Cardiac muscle cell (in vitro differentiated cells and primary cell): ENCODE results near the gene UBE2H. TPM values are rescaled to one million over a fixed set of nuclear protein-coding genes. Genes with fewer than 3 reads are reported as not detected.

Experiments
- DNase-seq, 2 donors: peaks; one replicate each; pipeline versions ENCODE4 v3.0.0 to v3.0.0-alpha.2; 2010 to 2017; ENCODE audit warnings: low read depth in 1 of 2, low spot score in 1 of 2
- H3K27ac ChIP-seq: fragments of 200-600 bp; sonication (generic); 2 replicates; pipeline ENCODE4 v1.5.1; 2016
- H3K27me3 ChIP-seq: fragments of 200-600 bp; sonication (generic); 2 replicates; pipeline ENCODE4 v1.6.0; 2016; ENCODE audit warnings: control low read depth
- H3K36me3 ChIP-seq: fragments of 200-600 bp; sonication (generic); 2 replicates; pipeline ENCODE4 v1.5.1; 2016; ENCODE audit warnings: control low read depth
- H3K4me1 ChIP-seq: fragments of 200-600 bp; sonication (generic); 2 replicates; pipeline ENCODE4 v1.8.1; 2017; ENCODE audit warnings: low read depth, mild to moderate bottlenecking, mixed run types
- H3K4me3 ChIP-seq: fragments of 200-600 bp; sonication (generic); 2 replicates; pipeline ENCODE4 v1.5.1; 2016; ENCODE audit warnings: mild to moderate bottlenecking
- H3K9me3 ChIP-seq: fragments of 200-600 bp; sonication (generic); 2 replicates; pipeline ENCODE4 v1.5.1; 2017; ENCODE audit warnings: low read depth, mild to moderate bottlenecking, control low read depth
- CTCF ChIP-seq: IDR thresholded peaks from 2 replicates; pipeline ENCODE4 v1.5.1; 2012; ENCODE audit warnings: low read depth, mild to moderate bottlenecking, low read length
- polyA plus RNA-seq: library from polyadenylated mRNA; unstranded; fragments of >200 nt; fragmentation: Nextera tagmentation; extraction: Ambion mirVana; gene quantifications from 2 replicates; pipeline ENCODE4 v1.2.1, GENCODE V29; 2016
- total RNA-seq: library from RNA; depleted of rRNA; stranded (reverse); fragments of >200 nt; gene quantifications from 2 replicates; pipeline ENCODE4 v1.2.3, GENCODE V29; 2016

The UBE2H gene
- total and polyA plus RNA-seq, 2 experiments from 2014 or later = 140 to 409 TPM

- no peaks in the 10 kb centered on the region for H3K27me3 ChIP-seq
- H3K9me3 ChIP-seq = no peaks in the 10 kb centered on the region
- TF ChIP-seq CTCF = no peak
- H3K4me3 ChIP-seq = peak overlapping the region; percentile 84
- peak; percentile 28 to 33 for DNase-seq
- peak overlapping the region; percentile 94 for H3K27ac ChIP-seq
- peaks cover 5% of the 10 kb centered on the region for H3K4me1 ChIP-seq
- no peaks in the 10 kb centered on the region for H3K36me3 ChIP-seq
Measured at GRCh38 chr7:129952086-129952652, 591 bp downstream of the UBE2H start.

GRCh38 chr7:129951226-129952085, 1.3 kb downstream of the UBE2H start:
- H3K27ac ChIP-seq = peak overlapping the region; percentile 94
- no peaks in the 10 kb centered on the region for H3K27me3 ChIP-seq
- peak overlapping the region; percentile 84 for H3K4me3 ChIP-seq
- no peaks in the 10 kb centered on the region for H3K9me3 ChIP-seq
- H3K4me1 ChIP-seq = peaks cover 5% of the 10 kb centered on the region
- TF ChIP-seq CTCF = no peak
- DNase-seq = peak; percentile 35 to 46
- no peaks in the 10 kb centered on the region for H3K36me3 ChIP-seq

GRCh38 chr7:129950933-129951225, 1.9 kb downstream of the UBE2H start:
- Histone ChIP-seq H3K4me1 (peaks cover 5% of the 10 kb centered on the region), H3K27me3 (no peaks in the 10 kb centered on the region), H3K36me3 (no peaks in the 10 kb centered on the region), H3K4me3 (peak overlapping the region; percentile 84), H3K9me3 (no peaks in the 10 kb centered on the region), H3K27ac (peak overlapping the region; percentile 94)
- DNase-seq = no peak
- TF ChIP-seq CTCF = no peak

- Histone ChIP-seq H3K27ac (peak overlapping the region; percentile 94), H3K9me3 (no peaks in the 10 kb centered on the region), H3K27me3 (no peaks in the 10 kb centered on the region), H3K4me3 (peak overlapping the region; percentile 84), H3K36me3 (no peaks in the 10 kb centered on the region), H3K4me1 (peaks cover 5% of the 10 kb centered on the region)
- no peak for TF ChIP-seq CTCF
- DNase-seq = peak; percentile 13 to 41
Measured at GRCh38 chr7:129950191-129950932, 2.4 kb downstream of the UBE2H start.

- peak; percentile 35 to 88 for DNase-seq
- peak overlapping the region; percentile 84 for H3K4me3 ChIP-seq
- H3K27ac ChIP-seq = peak overlapping the region; percentile 94
- no peak for TF ChIP-seq CTCF
- H3K9me3 ChIP-seq = no peaks in the 10 kb centered on the region
- H3K27me3 ChIP-seq = no peaks in the 10 kb centered on the region
- peaks cover 5% of the 10 kb centered on the region for H3K4me1 ChIP-seq
- no peaks in the 10 kb centered on the region for H3K36me3 ChIP-seq
Measured at GRCh38 chr7:129949292-129950133, 3.2 kb downstream of the UBE2H start.
